NCI-H1417 (cell line): Measurements from ENCODE around the gene KCTD7.
"Not testable (repeated sequence)": the region's sequence is repeated elsewhere in the genome, so short reads cannot be mapped to it uniquely, and the experiment has no call there.

Experiments used
- DNase-seq, 3 experiments: peaks; one replicate each; lab custom pipeline; 2025; lab: John Stamatoyannopoulos, UW

Gene KCTD7

GRCh38 chr7:66682350-66683093 lies 53.8 kb downstream of the KCTD7 start:
- peak; percentile 30 to 52 (median 36) for DNase-seq

GRCh38 chr7:66683094-66683769 lies 54.6 kb downstream of the KCTD7 start:
- DNase-seq = not testable (repeated sequence)

- no peak for DNase-seq
These were observed 55.1 kb downstream of the KCTD7 start for GRCh38 chr7:66683770-66684123.

- DNase-seq = not testable (repeated sequence)
These were observed 57.0 kb downstream of the KCTD7 start for GRCh38 chr7:66685663-66686062.

GRCh38 chr7:66687186-66687585 lies 58.5 kb downstream of the KCTD7 start:
- DNase-seq = no peak

- not testable (repeated sequence) for DNase-seq
These were observed 59.0 kb downstream of the KCTD7 start for GRCh38 chr7:66687672-66688071.

GRCh38 chr7:66689081-66689480 lies 60.4 kb downstream of the KCTD7 start:
- no peak for DNase-seq

- no peak for DNase-seq
These were observed 64.7 kb downstream of the KCTD7 start for GRCh38 chr7:66693331-66693730.
